HG03558 (cell line): ENCODE data around the gene ADH6.
"Not testable (repeated sequence)": the region's sequence is repeated elsewhere in the genome, so short reads cannot be mapped to it uniquely, and the experiment has no call there.

Experiments used
- ATAC-seq: cut with Tn5 transposase; IDR thresholded peaks from one replicate; pipeline ENCODE4 v1.9.1; 2021; ENCODE audit warnings: moderate number of reproducible peaks; ENCODE audit not compliant: unreplicated experiment; ENCODE audit errors: extremely low read depth

Gene ADH6

GRCh38 chr4:99219072-99219471 lies at the start of gene ADH6:
TSS of gene ADH6 (minus strand) at chr4:99219246. CDS start at chr4:99219152, 94 bp downstream.
- ATAC-seq: no peak

GRCh38 chr4:99264927-99265326 lies 45.9 kb upstream of the ADH6 start:
- ATAC-seq: no peak

GRCh38 chr4:99252746-99253145 lies 33.7 kb upstream of the ADH6 start:
- ATAC-seq: no peak

- no peak for ATAC-seq
These were observed 29.7 kb upstream of the ADH6 start for GRCh38 chr4:99248714-99249113.

- ATAC-seq: no peak
These were observed 16.9 kb upstream of the ADH6 start for GRCh38 chr4:99235955-99236354.

- no peak for ATAC-seq
These were observed 15.4 kb upstream of the ADH6 start for GRCh38 chr4:99234331-99235010.

GRCh38 chr4:99233397-99233796 lies 14.4 kb upstream of the ADH6 start:
- ATAC-seq: not testable (repeated sequence)

- ATAC-seq: not testable (repeated sequence)
These were observed 9.7 kb upstream of the ADH6 start for GRCh38 chr4:99228706-99229105.

GRCh38 chr4:99227646-99228045 lies 8.6 kb upstream of the ADH6 start:
- ATAC-seq: not testable (repeated sequence)

GRCh38 chr4:99221980-99222379 lies 2.9 kb upstream of the ADH6 start:
- no peak for ATAC-seq

- no peak for ATAC-seq
These were observed 433 bp upstream of the ADH6 start for GRCh38 chr4:99219479-99219878.

GRCh38 chr4:99215521-99215920 lies 3.5 kb downstream of the ADH6 start:
- no peak for ATAC-seq

GRCh38 chr4:99210789-99211188 lies 8.3 kb downstream of the ADH6 start:
- ATAC-seq: no peak

GRCh38 chr4:99209671-99210070 lies 9.4 kb downstream of the ADH6 start:
- ATAC-seq: no peak

- no peak for ATAC-seq
These were observed 10.3 kb downstream of the ADH6 start for GRCh38 chr4:99208719-99209075.

- no peak for ATAC-seq
These were observed 10.9 kb downstream of the ADH6 start for GRCh38 chr4:99207911-99208718.

- no peak for ATAC-seq
These were observed 11.8 kb downstream of the ADH6 start for GRCh38 chr4:99207069-99207743.

- no peak for ATAC-seq
These were observed 13.7 kb downstream of the ADH6 start for GRCh38 chr4:99205153-99205979.

- ATAC-seq: no peak
These were observed 16.5 kb downstream of the ADH6 start for GRCh38 chr4:99202536-99202935.

GRCh38 chr4:99202094-99202493 lies 17.0 kb downstream of the ADH6 start:
- ATAC-seq: no peak
